ENCODE data around the gene CA12.
"Not testable (repeated sequence)": the region's sequence is repeated elsewhere in the genome, so short reads cannot be mapped to it uniquely, and the experiment has no call there.

Gene CA12

GRCh38 chr15:63324770-63325169 lies 56.9 kb downstream of the CA12 start:
- no peak overlapping the region for H3K4me3 ChIP-seq (ENCODE audit: control insufficient read depth, low read depth, low read length)
- no peak for TF ChIP-seq CTCF (IDR thresholded peaks at IDR 0.05; ENCODE audit: control insufficient read depth, insufficient read depth, low read depth, low read length, missing control alignments)
- DNase-seq (ENCODE audit: low read depth), result no peak

GRCh38 chr15:63323798-63324563 lies 57.7 kb downstream of the CA12 start:
- no peak for TF ChIP-seq CTCF (IDR thresholded peaks at IDR 0.05; ENCODE audit: control insufficient read depth, insufficient read depth, low read depth, low read length, missing control alignments)
- DNase-seq (ENCODE audit: low read depth), result no peak
- H3K4me3 ChIP-seq (ENCODE audit: control insufficient read depth, low read depth, low read length), result no peak overlapping the region

GRCh38 chr15:63322541-63322940 lies 59.1 kb downstream of the CA12 start:
- no peak for TF ChIP-seq CTCF (IDR thresholded peaks at IDR 0.05; ENCODE audit: control insufficient read depth, insufficient read depth, low read depth, low read length, missing control alignments)
- DNase-seq (ENCODE audit: low read depth), result no peak
- no peak overlapping the region for H3K4me3 ChIP-seq (ENCODE audit: control insufficient read depth, low read depth, low read length)

- no peak overlapping the region for H3K4me3 ChIP-seq (ENCODE audit: control insufficient read depth, low read depth, low read length)
- TF ChIP-seq CTCF (IDR thresholded peaks at IDR 0.05; ENCODE audit: control insufficient read depth, insufficient read depth, low read depth, low read length, missing control alignments), result no peak
- DNase-seq (ENCODE audit: low read depth), result no peak
These were observed 60.2 kb downstream of the CA12 start for GRCh38 chr15:63321462-63321861.

- not testable (repeated sequence) for H3K4me3 ChIP-seq (ENCODE audit: control insufficient read depth, low read depth, low read length); DNase-seq (ENCODE audit: low read depth)
These were observed 60.7 kb downstream of the CA12 start for GRCh38 chr15:63320981-63321380.

GRCh38 chr15:63320446-63320845 lies 61.2 kb downstream of the CA12 start:
- DNase-seq (ENCODE audit: low read depth); H3K4me3 ChIP-seq (ENCODE audit: control insufficient read depth, low read depth, low read length): not testable (repeated sequence)

- TF ChIP-seq CTCF (IDR thresholded peaks at IDR 0.05; ENCODE audit: control insufficient read depth, insufficient read depth, low read depth, low read length, missing control alignments), result no peak
- no peak overlapping the region for H3K4me3 ChIP-seq (ENCODE audit: control insufficient read depth, low read depth, low read length)
- DNase-seq (ENCODE audit: low read depth), result no peak
These were observed 62.6 kb downstream of the CA12 start for GRCh38 chr15:63319065-63319464.

- TF ChIP-seq CTCF (IDR thresholded peaks at IDR 0.05; ENCODE audit: control insufficient read depth, insufficient read depth, low read depth, low read length, missing control alignments), result no peak
- H3K4me3 ChIP-seq (ENCODE audit: control insufficient read depth, low read depth, low read length), result no peak overlapping the region
- DNase-seq (ENCODE audit: low read depth), result no peak
These were observed 63.3 kb downstream of the CA12 start for GRCh38 chr15:63318344-63318743.

Measured in AG09309 (cell line).